Measurements from ENCODE around the gene LTBP1.

DNA sequence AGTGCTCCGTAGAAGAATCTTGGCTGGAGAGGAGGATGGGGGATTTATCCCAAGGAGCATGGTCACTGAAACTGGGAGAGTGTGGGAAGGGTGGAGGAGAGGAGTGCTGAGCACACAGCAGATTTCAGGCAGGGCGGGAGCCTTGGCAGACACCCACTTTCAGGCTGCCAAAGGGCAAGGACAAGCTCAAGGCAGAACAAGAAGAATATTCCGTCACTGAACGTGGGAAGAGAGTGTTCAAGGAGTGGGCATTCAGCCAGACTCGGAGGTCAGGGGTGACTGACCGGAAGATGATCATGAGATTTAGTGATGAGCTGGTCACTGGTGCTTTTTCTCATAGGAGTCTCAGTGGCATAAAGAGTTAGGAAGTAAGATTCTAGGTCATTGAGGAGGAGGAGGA is 393.5 kb downstream of the LTBP1 start:
- TF ChIP-seq, protein P1, sequence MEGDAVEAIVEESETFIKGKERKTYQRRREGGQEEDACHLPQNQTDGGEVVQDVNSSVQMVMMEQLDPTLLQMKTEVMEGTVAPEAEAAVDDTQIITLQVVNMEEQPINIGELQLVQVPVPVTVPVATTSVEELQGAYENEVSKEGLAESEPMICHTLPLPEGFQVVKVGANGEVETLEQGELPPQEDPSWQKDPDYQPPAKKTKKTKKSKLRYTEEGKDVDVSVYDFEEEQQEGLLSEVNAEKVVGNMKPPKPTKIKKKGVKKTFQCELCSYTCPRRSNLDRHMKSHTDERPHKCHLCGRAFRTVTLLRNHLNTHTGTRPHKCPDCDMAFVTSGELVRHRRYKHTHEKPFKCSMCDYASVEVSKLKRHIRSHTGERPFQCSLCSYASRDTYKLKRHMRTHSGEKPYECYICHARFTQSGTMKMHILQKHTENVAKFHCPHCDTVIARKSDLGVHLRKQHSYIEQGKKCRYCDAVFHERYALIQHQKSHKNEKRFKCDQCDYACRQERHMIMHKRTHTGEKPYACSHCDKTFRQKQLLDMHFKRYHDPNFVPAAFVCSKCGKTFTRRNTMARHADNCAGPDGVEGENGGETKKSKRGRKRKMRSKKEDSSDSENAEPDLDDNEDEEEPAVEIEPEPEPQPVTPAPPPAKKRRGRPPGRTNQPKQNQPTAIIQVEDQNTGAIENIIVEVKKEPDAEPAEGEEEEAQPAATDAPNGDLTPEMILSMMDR (IDR thresholded peaks at IDR 0.05): no peak
- TF ChIP-seq POLR2A (IDR thresholded peaks at IDR 0.05): no peak

Measured in lower leg skin (tissue), 3 donors.